Activated CD4-positive, alpha-beta T cell treated with anti-CD3 and anti-CD28 coated beads, Interleukin-2, amount 50 U/mL, for 48 hours (primary cell): ENCODE data around the gene VPS13A.
"Not testable (repeated sequence)": the region's sequence is repeated elsewhere in the genome, so short reads cannot be mapped to it uniquely, and the experiment has no call there.

Experiments
- DNase-seq, 2 experiments: peaks; one replicate each; pipeline ENCODE4 v3.0.0-alpha.2; 2020

The VPS13A gene

DNA sequence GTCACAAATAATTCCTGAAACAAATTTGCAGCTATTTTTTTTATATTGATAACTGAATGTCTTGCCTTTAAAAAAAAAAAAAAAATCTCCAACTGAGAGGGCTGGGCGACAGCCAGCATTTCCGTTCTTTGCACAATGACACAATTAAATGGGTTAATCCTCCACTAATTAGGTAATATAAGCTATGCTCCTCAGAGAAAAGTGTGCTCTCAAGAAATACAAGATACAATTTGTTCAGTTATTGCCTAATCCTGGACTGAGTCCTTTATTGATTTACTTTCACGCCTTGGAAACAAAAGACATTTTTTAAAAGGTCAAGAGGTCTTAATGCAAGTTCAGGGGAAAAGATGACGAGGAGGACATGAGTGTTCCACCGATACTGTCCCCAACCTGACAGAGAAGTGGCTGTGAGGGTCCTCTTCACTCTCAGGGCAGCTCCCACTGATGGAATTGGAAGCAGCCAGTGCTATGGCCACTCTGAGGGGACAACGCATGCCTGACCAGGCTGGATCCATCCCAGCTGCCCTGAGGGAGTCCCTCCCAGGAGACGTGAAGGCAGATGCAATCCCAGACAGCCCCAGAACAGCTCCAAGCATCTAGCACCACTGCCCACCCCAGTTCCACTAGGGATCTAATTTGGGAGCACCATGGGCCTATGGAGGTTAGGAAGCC, 250.1 kb downstream of the VPS13A start:
- no peak for DNase-seq

DNA sequence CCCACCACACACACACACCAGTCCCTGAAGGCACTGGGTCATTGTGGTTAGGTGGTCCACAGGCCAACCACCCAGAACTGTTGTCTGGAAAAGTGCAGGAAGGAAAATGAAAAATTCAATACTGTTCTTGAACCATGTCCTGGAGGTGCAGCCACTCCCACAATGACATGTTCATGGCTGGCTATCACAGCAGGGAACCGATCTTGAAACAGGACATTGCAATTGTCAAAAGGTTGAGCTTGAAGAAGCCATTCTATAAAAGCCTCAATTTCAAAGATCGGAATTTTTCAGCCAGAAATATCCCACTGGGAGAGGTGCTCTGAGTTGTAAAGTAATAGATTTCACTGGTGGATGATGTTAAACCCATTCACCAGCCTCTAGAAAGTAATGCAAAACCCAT, 252.6 kb downstream of the VPS13A start:
- DNase-seq, result no peak

DNA sequence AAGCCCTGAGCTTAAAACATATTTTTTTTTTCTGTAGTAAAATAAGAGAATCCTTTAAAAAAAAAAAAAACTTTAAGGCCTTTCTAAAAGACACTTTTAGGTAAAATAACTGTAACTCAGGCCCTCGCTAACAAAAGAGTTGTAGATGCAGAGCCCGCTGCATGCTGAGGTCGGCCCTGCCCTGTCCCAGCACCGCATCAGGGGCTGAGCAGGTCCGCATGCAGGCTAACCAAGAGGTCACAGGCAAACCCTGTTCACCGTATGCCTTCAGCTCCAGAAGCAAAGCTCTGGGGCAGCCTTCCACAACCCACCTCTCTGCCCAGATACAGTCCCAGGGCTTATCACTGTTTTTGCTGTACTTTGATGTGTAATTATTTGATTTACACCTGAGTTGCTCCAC, 254.7 kb downstream of the VPS13A start:
- no peak for DNase-seq

DNA sequence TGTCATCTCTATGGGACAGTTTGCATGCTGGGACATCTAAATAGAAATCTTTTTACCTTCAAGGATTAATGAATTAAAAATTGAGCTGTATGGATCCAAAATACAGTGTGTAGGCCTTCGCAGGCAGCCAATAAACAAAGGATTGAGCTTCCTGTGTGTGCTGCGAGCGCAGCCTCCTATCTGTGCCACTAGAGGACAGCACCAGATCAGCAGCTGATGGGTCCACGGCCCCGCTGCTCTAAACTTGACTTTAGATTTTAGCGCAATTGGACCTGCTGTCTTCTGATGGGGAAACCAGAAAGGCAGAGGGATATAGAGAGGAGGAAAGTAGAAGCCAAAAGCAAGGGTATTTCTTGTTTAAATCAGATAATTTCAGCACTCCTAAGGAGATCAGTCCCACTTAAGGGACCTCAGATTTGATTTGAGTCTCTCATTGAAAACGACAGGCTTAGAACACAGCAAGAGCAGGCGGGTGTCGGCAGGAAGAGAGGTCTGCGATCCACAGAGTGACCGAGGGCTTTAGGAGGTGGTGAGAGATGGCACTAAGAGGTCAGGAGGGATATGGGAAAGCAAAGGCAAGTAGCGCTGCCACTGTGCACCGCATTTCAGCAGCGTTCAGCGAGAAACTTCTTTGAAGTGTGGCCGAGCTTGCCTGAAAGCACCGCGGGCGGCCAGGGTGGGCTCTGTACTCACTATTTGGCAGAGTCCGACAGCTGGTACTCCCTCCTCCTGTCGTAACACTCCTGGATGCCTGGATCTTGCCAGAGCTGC, 256.5 kb downstream of the VPS13A start:
- peak; percentile 46 to 61 for DNase-seq

DNA sequence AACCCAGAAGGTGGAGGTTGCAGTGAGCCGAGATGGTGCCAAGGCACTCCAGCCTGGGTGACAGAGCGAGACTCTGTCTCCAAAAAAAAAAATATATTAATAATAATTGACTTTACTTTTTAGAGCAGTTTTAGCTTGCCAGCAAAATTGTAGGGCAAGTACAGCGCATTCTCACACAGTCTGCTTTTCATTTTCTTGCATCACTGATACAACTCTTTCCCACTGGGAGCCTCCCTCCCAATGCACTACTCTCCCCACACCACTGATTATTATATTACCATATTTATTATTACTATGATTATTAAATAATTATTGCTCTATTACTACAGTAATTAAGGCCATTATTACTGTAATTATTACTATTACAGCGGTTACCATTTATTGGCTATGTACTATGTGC, 257.9 kb downstream of the VPS13A start:
- no peak for DNase-seq

DNA sequence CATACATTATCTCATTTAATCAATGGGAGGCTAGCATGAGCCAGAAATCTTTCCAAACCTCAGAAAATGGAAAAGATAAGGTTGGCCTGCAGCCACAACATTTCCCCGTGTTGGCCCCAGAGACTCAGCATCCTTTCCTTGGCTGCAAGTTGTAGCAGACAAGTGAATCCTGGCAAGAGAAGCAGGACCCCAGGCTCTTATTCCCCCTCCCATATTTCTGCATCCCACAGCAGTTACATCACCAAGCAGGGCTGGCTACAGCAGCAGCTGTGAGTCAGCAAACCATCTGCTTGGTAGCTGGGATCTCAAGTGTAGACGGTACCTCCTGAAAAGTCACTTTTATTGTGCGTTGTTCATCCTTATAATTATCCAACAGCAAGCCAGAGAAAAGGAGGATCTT, 258.4 kb downstream of the VPS13A start:
- no peak for DNase-seq

DNA sequence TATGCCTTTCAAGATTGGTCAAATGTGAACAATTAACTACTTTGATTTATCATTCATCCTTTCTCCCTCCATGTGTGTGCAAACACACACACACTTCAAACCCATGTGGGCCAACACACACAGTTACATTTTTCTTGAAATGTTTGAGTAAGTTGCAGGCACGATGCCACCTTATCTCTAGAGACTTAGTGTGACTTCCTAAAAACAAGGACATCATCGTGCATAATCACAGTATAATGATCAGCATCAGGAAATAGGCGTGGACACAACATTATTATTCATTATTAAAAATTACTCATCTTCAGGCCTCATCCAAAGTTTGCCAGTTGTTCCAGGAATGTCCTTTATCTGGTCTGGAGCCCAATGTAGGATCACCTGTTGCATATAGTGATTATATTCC, 261.3 kb downstream of the VPS13A start:
- no peak for DNase-seq

DNA sequence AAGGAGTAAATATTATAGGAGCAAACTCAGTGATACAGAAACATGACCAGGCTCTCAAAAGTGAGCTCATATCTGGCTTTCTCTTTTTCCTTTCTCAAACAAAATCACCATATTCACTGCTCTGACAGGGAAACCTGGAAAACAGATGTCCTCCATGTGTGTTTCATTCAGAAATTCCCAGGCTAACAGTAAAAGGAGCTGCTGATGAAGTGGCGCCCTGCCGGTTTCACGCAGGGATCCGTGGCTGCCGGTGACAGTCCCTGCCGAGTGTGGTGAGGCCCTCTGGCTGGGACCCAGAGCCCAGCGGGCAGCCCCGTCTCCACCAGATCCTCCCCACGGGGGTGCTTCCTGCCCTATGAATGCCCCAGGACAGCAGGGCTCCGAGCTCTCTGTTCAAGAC, 262.7 kb downstream of the VPS13A start:
- DNase-seq, result no peak

DNA sequence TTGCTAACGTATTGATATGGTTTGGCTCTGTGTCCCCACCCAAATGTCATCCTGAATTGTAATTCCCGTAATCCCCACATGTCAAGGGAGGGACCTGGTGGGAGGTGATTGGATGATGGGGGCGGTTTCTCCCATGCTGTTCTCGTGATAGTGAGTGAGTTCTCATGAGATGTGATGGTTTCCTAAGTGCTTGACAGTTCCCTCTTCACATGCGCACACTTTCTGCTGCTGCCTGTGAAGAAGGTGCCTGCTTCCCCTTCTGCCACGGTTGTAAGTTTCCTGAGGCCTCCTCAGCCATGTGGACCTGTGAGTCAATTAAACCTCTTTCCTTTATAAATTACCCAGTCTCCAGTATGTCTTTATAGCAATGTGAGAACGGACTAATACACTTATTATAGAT, 263.8 kb downstream of the VPS13A start:
- not testable (repeated sequence) for DNase-seq

DNA sequence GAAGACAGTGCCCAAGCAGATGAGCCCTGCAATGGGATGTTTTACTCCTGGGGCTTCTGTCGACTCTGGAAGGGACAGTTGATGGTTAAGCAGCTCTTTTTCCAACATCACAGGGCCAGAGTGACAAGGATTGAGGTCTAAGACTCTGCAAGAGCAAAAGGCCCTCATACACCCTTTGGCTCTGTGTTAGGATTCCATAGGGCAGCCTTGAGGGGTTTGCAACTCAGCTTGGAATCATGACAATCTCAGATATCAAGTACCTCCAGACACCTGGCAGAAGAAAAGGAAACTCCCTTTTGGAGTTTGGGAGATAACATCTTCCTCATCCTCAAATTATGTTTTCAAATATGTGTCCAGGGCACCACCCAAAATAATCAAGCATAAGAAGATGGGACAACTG, 265.1 kb downstream of the VPS13A start:
- no peak for DNase-seq

DNA sequence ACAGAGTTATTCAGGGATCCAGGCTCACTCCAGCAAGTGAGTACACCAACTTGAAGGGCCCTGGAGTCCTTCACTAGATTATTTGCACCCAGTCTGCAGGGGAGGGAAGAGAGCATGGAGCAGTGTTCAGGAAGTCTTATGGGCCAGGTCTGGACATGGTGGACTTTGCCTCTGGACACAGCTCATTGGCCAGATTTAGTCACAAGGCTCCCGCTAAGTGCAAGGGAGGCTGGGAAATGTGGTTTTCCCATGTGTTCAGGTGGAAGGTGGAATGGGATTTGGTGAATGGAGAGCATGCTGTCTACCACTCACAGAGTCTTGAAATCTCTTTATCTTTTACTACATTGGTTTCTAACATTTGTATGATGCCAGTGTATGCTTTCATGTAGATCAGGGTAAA, 270.3 kb downstream of the VPS13A start:
- DNase-seq, result no peak

DNA sequence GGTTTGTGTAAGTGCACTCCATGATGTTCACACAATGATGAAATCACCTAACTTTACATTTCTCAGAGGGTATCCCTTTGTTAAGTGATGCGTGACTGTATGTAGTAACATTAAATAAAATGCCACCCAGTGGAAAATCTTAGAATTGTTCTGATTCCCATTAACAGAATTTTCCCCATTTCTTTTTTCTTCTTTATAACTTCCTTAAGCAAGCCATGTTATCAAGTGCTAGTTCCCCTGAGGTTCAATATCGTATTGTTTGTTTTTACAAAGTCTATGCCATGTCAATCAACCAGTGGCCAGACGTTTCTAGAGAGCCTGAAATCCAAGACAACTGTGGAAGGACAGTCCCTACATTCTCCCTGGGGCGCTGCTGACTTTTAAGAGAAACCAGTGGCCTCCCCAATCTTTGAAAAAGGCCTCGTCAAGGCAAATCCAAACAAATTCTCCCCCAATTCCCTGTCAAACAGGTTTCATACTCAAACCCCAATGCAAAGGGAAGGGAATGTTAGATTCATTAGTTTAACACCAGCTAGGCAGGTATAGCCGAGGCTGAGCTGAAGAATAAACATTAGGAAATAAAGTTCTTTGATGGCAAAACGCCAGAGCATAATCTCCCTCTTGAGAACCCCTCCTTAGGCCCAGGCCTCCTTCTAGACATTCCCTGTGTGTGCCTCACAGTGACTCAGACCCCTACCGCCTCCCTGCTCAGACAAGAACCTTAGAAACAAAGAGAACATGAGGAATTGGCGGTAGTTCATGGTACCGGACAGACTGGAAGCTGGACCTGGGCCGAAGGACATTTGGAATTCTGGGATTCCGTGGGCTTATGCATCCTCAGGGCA, 272.1 kb downstream of the VPS13A start:
- no peak for DNase-seq

DNA sequence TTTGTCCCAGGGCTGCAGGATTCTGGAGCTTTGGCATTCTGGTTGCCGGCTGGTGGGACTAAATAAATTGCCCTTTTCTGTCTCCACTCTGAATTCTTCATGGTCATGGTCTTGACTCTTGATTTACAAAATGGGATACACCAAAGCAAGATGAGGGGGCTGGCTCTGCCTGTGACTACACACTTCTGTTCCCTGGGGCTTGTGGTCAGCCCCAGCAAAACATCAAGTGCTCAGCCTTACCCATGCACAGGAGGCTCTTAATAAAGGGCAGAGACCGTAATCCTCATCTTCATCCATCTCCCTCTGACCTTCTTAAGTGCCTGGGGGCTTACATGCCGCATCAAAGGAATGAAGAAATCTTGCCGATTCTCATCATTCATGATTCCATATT, 272.7 kb downstream of the VPS13A start:
- no peak for DNase-seq

DNA sequence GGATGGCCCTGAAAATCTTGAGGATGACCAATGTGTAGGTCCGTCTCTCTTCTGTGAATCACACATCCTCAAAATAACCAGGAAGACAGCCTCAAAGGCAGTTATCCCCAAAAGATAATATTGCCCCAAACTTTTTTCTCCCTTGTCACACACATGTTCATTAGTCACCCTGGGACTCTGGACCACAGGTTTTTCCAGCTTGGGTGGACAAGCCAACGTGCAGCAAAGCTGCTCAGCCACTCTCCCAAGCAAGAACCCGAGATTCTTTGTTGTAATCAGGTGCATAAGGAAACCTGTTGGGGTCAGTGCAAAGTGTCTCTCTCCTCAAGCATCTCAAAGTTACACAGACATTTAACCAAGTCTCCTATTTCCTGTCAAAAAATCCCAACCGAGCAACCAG, 274.2 kb downstream of the VPS13A start:
- DNase-seq, result no peak

DNA sequence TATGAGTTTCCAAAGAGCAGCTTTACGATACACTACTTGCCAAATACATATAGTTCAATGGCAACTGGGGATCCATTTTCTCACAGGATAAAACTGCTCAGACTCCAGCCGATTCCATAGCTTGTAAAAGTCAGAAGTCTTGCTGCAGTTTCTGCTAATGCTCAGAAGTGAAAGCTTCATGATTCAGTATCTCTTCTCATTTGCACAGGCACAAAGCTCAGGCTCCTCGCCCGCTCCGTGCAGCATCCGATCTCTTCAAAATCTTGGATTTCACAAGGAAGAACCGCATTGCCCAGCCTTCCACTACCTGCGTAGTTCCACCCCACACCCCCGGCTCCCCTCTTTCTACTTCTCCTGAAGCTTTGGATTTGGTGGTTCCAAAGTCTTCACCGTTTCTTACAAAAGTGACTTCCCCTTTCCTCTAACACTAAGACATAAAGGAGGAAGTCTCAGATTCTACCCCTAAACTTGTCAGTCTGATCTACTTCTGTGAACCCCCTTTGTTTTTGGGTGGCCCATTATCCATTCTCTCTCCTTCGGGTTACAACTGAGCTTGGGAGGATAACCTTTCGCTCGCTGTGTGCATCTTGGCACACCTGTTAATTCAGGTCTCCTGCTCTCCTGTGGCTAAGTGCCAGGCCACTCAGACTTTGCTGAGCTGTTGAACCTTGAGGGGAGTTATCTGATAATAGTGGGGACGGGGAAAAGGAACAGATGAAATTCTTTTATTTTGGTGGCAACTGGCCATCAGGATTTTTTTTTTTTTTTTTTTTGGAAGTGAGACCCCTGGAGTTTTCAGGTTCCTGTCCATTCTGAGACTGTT, 276.7 kb downstream of the VPS13A start:
- no peak for DNase-seq

DNA sequence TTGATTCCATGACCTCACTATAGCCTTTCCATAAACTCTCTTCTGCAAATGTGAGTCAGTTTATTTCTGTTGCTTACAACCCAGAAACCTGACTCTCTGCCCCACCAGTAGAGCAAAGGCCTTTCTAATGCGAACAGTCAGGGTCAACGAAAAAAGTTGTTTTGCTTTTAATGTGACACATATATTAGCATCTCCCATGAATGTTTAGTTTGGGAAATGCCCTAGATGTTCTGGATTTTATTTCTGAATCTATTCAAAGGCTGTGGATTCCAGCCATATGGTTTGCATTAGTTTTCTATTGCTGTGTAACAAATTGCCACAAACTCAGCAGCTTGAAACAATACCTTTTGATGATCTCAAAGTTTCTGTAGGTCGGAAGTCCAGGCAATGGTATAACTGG, 277.3 kb downstream of the VPS13A start:
- DNase-seq, result no peak

DNA sequence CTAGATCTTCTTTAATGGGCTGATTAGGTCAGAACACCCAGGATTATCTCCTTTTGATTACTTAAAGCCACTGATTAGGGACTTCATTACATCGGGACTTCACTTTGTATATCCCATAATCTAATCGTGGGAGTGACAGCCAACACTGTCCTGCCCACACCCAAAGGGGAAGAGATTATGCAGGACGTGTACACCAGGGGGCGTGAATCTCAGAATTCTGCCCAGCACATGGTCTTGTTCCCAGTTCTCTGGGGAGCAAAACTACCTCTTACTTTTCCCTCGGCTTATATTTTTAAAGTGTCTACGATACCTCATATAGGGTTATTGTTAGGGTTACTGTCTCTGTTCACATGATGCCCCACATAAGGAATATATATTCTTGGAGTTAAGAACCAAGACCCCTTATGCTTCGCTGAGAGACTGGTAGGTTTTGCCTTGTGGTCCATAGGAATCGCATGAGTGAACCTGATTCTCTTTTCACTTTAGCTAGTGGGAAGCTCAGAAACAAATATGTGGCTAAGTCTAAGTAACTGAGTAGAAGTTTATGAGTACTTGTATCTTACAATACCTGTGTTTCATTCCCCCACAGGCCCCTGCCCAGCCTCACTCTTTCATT, 278.1 kb downstream of the VPS13A start:
- peak; percentile 35 to 47 for DNase-seq

DNA sequence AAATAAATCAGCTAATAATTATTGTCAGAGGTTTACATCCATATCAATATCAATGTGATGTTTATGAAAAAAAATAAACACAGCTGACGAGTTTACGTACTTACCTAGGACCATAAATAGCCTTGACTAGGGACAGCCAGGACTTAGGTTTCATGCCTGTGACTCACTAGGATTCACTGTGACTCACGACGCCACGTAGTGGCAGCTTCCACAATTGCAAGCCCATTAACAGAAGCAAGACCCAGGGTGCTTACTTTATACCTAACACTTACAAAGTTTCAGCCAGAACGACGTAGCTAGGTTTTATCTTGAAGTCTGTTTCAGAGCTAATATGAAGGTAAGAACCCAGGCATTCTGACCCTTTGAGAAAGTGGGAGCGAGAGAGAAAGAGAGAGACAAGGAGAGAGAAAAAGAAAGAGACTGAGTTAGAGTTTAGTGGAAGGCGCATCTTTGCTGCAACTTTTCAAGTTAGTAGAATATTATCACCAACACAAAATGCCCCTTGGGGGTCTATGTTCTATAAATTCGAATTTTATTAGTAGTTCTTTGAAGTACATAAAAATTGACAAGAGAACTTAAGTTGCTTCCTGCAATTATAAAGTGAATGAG, 279.6 kb downstream of the VPS13A start:
- DNase-seq, result peak; percentile 90 to 92

DNA sequence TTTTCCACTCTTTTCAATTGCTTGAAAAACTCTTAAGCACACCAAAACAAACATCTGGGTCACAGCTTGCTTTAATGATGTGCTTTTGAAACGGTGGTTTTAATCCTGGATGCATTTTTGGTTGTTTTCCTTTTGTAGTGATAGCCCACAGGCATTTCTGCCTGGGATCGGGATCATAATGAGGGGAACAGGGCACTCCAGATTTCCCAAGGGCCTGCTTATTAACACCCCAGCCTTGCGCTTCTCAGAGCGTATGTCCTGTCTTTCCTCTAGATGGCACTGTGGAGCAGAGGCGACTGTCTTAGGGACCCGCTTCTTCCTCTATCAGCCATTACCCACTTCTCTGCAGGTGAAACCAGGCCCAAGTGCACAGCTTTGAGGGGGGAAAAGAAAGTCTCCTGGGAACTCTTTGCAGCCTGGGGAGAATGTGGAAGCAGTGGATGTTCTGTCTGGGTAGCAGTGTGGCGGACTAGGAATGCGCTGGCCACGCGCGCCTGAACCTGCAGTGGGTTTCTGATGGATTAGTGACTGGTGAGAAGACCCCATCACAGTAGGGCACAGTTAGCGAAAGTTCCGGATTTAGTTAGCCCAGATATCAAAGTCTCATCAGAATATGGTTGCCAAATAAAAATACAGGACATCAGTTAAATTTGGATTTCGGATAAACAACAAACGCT, 280.7 kb downstream of the VPS13A start:
- DNase-seq, result peak; percentile 58 to 71

DNA sequence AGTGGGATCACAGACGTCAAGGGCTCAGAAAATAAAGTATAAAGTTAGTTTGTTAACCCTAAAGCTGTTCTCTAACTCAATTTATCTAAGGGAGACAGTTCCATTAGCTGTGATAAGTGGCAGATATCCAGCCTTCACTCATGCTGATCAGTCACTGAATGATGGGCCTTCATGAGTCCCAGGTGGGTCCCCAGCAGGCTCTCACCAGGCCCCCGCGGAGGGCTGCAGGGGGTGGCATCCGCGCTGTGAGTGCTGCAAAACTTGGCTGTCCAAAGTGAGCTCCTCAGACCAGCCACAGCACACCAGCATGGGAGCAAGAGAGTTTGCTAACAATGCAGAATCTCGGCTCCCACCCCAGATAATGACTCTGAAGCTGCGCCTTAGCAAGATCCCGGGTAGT, 283.6 kb downstream of the VPS13A start:
- DNase-seq, result no peak

DNA sequence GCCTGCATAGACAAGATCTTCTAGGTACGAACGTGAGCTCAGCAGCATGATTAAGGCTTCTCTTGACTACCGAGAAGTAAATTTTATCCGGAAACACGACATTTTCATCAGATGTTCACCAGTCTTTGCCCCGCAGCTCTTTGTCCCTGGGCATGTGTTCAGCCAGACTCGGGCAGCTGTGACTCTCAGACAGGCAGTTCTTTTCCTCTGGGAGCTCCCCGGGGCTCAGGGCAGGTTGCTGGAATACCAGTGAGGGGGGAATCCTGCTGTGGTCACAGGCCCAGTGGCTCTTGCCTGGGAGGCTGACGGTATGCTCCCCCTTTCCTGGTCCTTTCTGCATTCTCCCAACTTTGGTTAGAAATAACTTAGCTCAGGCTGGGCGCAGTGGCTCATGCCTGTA, 284.7 kb downstream of the VPS13A start:
- DNase-seq, result no peak
